GM18502 (cell line): Measurements from ENCODE around the gene DLL4.

Experiments used
- ATAC-seq: cut with Tn5 transposase; IDR thresholded peaks from one replicate; pipeline ENCODE4 v1.9.1; 2021; ENCODE audit warnings: mild to moderate bottlenecking; ENCODE audit not compliant: unreplicated experiment, poor library complexity

The DLL4 gene

DNA sequence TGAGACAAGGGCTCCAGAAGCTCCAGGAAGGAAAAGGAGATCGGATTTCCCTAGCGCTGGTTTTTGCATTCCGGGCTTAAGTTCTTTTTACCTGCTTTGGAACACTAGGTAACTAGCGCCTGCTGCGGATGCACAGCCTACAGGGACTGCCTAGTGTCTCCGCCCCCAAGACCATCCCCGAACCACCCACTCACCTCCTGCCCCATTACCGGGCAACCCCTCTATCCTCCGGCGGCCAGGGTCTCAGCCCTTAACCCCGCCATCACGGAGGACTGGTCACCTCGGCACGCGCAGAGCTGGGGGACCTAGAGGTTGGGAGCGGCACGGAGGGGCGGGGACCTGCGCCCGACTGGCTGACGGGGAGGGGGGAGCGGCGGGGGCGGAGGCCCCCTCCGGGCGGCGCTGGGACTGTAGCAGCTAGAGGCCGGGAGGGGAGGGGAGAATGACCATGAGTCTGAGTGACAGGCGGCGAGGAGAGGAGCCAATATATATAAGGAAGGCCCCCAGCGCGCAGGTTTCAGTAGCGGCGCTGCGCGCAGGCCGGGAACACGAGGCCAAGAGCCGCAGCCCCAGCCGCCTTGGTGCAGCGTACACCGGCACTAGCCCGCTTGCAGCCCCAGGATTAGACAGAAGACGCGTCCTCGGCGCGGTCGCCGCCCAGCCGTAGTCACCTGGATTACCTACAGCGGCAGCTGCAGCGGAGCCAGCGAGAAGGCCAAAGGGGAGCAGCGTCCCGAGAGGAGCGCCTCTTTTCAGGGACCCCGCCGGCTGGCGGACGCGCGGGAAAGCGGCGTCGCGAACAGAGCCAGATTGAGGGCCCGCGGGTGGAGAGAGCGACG is at the start of gene DLL4:
TSS of gene DLL4 (plus strand) at position 520 of the 839 bp plus-strand sequence. CDS start 329 bp downstream, outside the sequence.
- no peak for ATAC-seq

- no peak for ATAC-seq
These were observed 49.5 kb upstream of the DLL4 start for GRCh38 chr15:40879609-40880008.

- ATAC-seq, result no peak
These were observed 47.8 kb upstream of the DLL4 start for GRCh38 chr15:40881351-40881750.

DNA sequence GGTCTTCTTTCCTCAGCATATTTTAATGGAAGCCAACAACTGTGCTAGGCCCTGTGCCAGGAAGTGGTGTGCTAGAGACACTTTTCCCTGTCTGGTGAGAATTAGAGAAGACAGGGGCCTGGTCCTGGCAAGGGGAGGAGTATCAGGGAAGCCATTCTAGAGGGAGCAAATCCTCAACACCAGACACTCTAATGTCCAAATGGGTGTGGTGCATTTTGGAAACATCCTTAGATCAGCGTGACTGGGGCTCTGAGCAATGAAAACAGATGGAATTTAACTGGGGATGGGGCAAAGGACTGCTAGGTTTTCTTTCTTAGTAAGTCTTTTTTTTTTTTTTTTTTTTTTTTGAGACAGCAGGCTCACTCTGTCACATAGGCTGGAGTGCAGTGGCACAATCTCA is 42.6 kb upstream of the DLL4 start:
- no peak for ATAC-seq

DNA sequence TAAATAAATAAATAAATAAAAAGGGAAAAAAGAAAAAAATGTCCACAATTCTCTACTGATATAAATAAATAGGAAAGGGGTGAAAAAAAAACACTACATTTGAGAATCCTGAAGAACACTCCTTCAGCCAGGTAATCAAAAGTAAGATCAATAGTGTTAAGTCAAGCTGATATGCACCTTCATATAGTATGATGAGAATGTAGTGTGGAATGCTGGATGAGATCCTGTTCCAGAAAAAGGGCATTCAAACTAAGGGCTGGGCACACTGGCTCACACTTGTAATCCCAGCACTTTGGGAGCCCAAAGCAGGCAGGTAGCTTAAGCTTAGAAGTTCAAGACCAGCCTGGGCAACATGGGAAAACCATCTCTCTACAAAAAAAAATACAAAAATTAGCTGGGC is 40.0 kb upstream of the DLL4 start:
- no peak for ATAC-seq

DNA sequence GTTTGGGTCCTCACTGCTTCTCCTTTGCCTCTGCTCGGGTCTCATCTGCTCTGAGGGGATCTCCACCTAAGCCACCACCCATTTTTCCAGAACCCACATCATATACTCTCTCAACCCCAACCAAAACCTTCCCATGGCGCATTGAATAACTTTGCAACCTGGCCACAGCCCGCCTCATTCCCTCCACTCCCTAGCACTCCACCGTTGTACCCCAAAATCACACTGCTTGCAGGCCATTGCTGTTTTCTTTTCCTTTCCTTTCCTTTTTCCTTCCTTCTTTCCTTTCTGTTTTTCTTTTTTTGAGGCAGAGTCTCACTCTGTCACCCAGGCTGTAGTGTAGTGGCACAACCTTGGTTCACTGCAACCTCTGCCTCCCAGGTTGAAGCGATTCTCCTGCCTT is 38.0 kb upstream of the DLL4 start:
- no peak for ATAC-seq

GRCh38 chr15:40891810-40892446 is 37.2 kb upstream of the DLL4 start:
- ATAC-seq, result peak; percentile 30

DNA sequence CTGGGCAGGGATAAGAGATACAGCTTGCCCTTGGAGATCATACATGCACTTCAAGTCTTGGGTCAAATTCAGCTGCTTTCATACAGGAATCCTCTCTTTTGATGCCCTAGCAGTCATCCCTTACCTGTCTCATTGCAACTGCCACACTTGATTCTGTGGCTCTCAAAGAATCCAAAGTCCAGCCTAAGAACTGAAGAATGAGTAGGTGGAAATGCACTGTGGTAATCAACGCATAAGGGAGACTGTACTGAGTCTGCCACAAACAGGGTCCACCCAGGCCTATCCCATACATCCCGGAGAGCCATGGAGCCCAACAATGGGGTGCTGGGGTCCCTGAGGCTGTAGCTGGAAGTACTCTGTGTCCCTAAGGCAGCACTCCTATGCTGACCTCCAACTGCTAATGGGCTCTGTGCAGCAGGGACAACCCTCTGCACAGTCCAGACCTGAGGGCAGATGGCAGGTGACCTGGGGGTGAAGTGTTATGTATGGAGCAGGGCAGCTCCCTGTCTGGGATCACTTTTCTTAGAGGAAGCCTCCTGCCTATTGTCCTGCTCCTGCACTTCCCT is 36.6 kb upstream of the DLL4 start:
- ATAC-seq, result no peak

GRCh38 chr15:40893019-40893670 is 36.0 kb upstream of the DLL4 start:
- no peak for ATAC-seq

GRCh38 chr15:40893733-40894680 is 35.1 kb upstream of the DLL4 start, which contains the start of gene VPS18:
TSS of gene VPS18 (plus strand) at chr15:40894450. CDS start at chr15:40894769, 319 bp downstream.
- peak; percentile 85 for ATAC-seq

DNA sequence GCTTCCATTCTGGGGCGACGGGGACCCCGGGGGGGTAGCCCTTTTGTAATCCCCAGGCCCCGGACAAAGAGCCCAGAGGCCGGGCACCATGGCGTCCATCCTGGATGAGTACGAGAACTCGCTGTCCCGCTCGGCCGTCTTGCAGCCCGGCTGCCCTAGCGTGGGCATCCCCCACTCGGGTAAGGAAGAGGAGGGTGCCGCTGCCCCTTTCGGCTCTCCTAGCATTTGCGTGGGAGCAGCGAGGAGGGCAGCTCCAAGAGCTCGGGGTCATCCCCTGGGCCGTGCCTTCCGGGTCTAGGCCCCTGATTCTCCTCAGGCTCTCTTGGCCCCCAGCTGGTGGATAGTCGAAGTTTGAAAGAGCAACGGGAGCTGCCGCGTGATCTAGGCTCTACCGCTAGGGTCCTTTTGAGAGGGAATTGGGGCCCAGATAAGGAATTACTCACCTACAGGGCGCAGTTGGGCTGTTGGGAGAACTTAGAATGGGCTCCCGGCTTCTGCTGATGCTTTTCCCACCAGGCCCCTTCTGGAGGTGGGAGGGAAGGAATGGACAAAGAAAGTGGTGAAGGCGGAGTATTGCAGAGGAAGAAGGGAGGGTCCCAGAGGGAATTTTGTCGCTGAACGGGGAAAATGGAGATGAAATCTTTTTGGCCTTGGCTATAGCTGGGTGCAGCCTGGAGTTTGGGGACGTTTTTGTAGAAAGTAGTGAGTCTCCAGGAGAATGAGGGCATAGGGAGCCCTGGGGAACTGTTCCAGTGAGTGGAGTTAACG is 34.3 kb upstream of the DLL4 start:
- ATAC-seq, result peak; percentile 35

DNA sequence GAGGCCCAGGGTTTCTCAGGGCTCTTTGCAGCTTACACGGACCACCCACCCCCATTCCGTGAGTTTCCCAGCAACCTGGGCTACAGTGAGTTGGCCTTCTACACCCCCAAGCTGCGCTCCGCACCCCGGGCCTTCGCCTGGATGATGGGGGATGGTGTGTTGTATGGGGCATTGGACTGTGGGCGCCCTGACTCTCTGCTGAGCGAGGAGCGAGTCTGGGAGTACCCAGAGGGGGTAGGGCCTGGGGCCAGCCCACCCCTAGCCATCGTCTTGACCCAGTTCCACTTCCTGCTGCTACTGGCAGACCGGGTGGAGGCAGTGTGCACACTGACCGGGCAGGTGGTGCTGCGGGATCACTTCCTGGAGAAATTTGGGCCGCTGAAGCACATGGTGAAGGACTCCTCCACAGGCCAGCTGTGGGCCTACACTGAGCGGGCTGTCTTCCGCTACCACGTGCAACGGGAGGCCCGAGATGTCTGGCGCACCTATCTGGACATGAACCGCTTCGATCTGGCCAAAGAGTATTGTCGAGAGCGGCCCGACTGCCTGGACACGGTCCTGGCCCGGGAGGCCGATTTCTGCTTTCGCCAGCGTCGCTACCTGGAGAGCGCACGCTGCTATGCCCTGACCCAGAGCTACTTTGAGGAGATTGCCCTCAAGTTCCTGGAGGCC is 29.5 kb upstream of the DLL4 start:
- ATAC-seq, result no peak

DNA sequence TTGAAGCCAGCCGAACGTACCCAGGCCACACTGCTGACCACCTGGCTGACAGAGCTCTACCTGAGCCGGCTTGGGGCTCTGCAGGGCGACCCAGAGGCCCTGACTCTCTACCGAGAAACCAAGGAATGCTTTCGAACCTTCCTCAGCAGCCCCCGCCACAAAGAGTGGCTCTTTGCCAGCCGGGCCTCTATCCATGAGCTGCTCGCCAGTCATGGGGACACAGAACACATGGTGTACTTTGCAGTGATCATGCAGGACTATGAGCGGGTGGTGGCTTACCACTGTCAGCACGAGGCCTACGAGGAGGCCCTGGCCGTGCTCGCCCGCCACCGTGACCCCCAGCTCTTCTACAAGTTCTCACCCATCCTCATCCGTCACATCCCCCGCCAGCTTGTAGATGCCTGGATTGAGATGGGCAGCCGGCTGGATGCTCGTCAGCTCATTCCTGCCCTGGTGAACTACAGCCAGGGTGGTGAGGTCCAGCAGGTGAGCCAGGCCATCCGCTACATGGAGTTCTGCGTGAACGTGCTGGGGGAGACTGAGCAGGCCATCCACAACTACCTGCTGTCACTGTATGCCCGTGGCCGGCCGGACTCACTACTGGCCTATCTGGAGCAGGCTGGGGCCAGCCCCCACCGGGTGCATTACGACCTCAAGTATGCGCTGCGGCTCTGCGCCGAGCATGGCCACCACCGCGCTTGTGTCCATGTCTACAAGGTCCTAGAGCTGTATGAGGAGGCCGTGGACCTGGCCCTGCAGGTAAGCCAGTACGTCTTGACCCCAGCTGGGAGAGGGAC is 28.7 kb upstream of the DLL4 start:
- ATAC-seq, result no peak

- no peak for ATAC-seq
These were observed 28.1 kb upstream of the DLL4 start for GRCh38 chr15:40901053-40901443.

GRCh38 chr15:40902605-40903561 is 26.3 kb upstream of the DLL4 start:
- ATAC-seq, result no peak

GRCh38 chr15:40904552-40905201 is 24.5 kb upstream of the DLL4 start:
- no peak for ATAC-seq
